Hepatocyte (in vitro differentiated cells): ENCODE results near the gene NEUROG1.

Experiments used
- CTCF ChIP-seq: fragments of 200-600 bp; sonication (generic); IDR thresholded peaks from 2 replicates; pipeline ENCODE4 v1.5.1; 2016; ENCODE audit warnings: antibody characterized with exemption, mild to moderate bottlenecking; ENCODE audit not compliant: poor library complexity
- EZH2phosphoT487 ChIP-seq: fragments of 200-600 bp; sonication (generic); IDR thresholded peaks from one replicate; pipeline ENCODE4 v1.6.1; 2018; ENCODE audit warnings: antibody characterized with exemption, mild to moderate bottlenecking, low read depth, moderate library complexity; ENCODE audit not compliant: unreplicated experiment, severe bottlenecking

GRCh38 chr5:135566422-135567400 lies 30.9 kb upstream of the NEUROG1 start:
- TF ChIP-seq CTCF (no peak), EZH2phosphoT487 (no peak)
